Measurements from ENCODE around the gene PLA2G5.
"Not testable (repeated sequence)": the region's sequence is repeated elsewhere in the genome, so short reads cannot be mapped to it uniquely, and the experiment has no call there.

The PLA2G5 gene, protein sequence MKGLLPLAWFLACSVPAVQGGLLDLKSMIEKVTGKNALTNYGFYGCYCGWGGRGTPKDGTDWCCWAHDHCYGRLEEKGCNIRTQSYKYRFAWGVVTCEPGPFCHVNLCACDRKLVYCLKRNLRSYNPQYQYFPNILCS

GRCh38 chr1:20069874-20070273 is at the start of gene PLA2G5:
PLA2G5 (plus strand) TSS chr1:20070194; CDS start chr1:20084831, 14,637 bp downstream.
- no peak for DNase-seq (ENCODE audit: low read depth)

DNA sequence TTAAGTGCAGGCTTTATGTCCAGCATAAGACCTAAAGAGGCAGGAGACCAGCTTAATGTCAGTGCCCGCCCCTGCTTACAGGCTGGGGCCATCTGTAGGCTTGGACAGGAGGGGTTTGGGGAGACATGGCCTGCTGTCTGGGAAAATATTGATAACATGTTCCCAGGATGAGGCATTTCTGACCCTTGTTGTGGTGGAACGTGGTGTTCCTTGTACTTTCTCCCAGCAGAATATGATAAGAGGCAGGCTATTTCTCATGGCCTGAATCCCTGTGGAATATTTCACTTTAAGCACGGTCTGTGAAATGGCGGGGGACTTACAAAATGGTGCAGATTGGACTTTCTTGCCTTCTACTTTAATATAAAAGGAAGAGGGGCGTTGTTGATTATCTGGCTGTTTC is 41.9 kb upstream of the PLA2G5 start:
- DNase-seq (ENCODE audit: low read depth): no peak

DNA sequence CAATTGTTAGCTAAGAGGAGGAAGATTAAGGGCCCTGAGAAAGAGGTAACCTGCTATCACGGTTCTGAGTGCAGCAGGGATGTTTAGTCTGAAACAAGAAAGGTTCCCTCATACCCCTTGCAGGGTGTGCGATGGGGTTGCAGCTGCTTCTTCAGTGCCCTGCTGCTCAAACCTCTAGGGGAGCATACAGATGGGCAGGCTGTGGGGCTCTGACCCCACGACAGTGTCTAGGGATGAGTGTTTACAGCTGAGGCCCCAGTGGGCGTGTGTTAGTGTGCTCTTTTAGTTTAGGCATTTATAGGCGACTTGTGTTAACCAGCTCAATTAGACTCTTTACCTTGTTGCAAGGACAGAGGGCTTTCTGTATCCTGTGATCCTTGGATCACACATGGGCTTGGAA is 41.3 kb upstream of the PLA2G5 start:
- no peak for DNase-seq (ENCODE audit: low read depth)

- no peak for DNase-seq (ENCODE audit: low read depth)
Measured at GRCh38 chr1:20029178-20029912, 40.6 kb upstream of the PLA2G5 start.

- DNase-seq (ENCODE audit: low read depth): not testable (repeated sequence)
Measured at GRCh38 chr1:20030436-20031151, 39.4 kb upstream of the PLA2G5 start.

DNA sequence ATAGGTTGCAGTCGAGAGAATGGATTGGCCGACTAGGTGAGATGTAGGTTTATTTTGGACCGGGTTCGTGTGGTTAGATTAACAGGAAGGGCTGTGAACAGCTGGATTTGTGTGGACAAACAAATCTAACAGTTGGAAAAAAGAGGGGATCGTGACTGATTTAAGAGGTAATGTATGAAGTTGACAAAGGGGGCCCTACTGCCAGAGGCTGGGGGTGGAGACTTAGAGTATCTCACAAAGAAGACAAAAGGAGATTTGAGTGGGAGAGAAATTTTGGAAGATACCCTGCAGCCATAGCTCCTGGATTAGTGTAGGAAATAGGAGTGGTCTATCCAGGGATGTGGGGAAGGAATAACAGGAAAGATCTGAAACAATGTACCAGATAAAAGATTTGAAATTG is 38.8 kb upstream of the PLA2G5 start:
- DNase-seq (ENCODE audit: low read depth): no peak

DNA sequence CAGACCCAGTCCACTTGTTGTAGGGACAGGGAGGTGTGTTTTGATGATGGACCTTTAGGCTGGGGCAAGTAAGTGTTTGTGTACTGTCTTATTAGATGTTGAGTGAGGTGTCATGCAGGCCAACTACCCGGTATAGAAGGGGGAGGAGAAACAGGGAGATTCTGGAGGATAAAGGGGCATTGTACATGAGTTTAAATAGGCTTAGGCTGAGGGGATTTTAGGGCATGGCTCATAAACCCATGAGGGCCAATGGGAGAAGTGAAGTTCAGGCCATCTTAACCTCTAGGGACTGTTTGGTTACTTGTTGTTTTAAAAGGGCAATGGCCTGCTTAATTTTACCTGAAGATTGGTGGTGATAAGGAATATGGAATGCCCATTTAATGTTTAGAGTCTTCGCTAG is 38.2 kb upstream of the PLA2G5 start:
- no peak for DNase-seq (ENCODE audit: low read depth)

DNA sequence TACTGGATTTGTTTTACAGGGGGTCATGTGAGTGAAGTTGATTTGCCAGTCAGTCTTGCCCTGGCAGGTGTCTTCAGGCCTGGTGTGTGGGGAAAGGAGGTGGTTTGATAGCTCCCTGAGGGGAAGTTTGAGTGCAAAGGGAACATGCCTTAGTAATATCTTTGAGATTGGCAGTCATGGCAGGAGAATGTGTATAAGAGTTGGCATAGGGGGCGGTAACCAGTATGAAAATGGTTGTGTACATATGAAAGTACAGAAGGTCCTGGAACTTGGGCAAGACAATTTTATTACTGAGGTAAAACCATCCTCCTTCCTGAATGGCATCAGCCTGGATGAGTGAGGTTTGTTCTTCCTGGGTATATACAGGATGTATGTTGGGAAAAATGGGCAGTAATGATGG is 37.6 kb upstream of the PLA2G5 start:
- no peak for DNase-seq (ENCODE audit: low read depth)

GRCh38 chr1:20033420-20033819 is 36.6 kb upstream of the PLA2G5 start:
- no peak for DNase-seq (ENCODE audit: low read depth)

- no peak for DNase-seq (ENCODE audit: low read depth)
Measured at GRCh38 chr1:20035114-20035513, 34.9 kb upstream of the PLA2G5 start.

- no peak for DNase-seq (ENCODE audit: low read depth)
Measured at GRCh38 chr1:20037877-20038276, 32.1 kb upstream of the PLA2G5 start.

DNA sequence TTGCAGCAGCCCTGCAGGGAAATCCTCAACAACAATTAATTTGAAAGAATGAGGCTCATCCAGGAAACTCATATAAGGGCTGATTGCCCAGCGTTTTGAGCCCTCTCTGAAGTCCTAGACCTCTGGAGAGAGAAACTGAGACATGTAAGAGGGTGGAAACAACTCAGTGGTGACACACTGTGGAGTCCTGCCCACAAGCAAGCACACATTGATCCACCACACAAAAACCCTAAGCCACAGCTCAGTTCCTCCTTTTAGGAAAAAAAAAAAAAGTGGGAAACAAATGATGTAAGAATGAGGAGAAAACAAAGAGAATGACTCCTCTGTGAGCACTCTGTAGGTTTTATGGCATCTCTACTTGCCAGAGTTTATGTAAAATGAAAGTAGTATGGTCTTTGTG is 22.9 kb upstream of the PLA2G5 start:
- no peak for DNase-seq (ENCODE audit: low read depth)

DNA sequence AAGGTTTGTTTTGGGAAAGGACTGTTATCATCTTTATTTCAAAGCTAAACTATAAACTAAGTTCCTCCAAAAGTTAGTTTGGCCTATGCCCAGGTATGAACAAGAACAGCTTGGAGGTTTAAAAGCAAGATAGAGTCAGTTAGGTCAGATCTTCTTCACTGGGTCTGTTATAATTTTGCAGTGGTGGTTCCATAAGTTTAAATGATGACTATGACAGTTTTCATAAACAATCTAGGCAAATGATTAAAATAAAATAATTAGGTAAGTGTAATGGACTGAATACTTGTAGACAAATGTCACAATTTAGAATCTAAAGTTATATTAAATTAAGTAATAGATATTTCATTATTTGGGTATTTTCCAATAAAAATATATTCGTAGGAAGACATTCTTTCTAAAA is 21.4 kb upstream of the PLA2G5 start:
- DNase-seq (ENCODE audit: low read depth): no peak

DNA sequence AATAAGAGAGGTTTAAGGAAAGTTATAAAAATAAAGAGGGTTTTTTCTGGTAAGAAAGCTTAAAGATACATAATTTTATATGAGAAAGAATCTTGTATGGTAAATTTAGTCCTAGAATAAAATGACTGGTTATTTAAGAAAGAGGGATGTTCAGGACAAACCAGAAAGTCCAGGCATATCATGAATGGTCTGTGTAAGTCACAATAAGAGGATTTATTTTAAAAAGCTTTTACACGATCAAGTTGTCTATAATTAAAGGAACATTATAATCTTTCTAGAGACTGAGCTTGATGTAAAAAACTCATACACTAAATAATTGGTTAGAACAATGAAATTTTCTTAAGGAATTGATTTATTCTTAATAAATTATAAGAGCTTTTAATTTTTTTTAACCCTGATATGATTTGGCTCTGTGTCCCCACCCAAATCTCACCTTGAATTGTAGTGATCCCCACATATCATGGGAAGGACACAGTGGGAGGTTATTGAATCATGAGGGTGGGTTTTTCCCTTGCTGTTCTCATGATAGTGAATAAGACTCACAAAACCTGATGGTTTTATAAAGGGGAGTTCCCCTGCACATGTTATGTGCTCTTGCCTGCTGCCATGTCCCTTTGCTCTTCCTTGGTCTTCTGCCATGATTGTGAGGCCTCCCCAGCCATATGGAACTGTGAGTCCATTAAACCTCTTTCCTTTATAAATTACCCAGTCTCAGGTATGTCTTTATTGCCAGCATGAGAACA is 20.8 kb upstream of the PLA2G5 start:
- DNase-seq (ENCODE audit: low read depth): not testable (repeated sequence)

GRCh38 chr1:20051218-20051829 is 18.7 kb upstream of the PLA2G5 start:
- no peak for DNase-seq (ENCODE audit: low read depth)

DNA sequence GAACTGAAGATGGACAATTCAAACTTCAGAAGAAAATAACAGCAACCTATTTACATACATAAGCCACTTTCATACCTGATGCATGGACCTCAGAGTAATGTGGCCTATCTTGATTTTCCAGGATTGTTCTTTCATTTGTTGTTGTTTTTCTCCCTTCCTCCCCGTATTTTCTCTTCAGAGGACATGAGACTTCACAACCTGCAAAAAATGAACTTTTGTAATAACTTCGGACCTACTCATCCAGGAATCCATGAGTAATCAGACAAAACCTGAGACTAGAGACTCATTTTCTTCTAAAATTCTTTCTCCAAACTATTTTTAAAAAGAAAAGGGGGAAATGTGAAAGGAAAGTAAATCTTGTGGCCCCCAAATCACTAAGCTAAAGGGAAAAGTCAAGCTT is 17.6 kb upstream of the PLA2G5 start:
- no peak for DNase-seq (ENCODE audit: low read depth)

DNA sequence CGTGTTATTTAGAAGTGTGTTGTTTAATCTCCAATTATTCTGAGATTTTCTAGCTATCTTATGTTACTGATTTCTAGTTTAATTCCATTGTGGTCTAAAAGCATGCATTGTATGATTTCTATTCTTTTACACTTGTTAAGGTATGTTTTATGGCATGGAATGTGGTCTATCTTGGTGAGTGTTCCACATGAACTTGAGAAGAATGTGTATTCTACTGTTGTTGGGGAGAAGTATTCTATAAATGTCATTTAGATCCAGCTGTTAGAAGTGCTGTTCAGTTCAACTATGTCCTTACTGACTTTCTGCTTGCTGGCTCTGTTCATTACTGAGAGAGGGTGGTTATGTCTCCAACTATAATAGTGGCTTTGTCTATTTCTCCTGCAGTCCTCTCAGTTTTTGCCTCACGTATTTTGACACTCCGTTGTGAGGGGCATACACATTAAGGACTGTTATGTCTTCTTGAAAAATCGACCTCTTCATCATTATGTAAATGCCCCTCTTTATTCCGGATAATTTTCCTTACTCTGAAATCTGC is 12.0 kb upstream of the PLA2G5 start:
- no peak for DNase-seq (ENCODE audit: low read depth)

- DNase-seq (ENCODE audit: low read depth): peak; percentile 4
Measured at GRCh38 chr1:20058531-20058930, 11.5 kb upstream of the PLA2G5 start.

- DNase-seq (ENCODE audit: low read depth): no peak
Measured at GRCh38 chr1:20059847-20060246, 10.1 kb upstream of the PLA2G5 start.

DNA sequence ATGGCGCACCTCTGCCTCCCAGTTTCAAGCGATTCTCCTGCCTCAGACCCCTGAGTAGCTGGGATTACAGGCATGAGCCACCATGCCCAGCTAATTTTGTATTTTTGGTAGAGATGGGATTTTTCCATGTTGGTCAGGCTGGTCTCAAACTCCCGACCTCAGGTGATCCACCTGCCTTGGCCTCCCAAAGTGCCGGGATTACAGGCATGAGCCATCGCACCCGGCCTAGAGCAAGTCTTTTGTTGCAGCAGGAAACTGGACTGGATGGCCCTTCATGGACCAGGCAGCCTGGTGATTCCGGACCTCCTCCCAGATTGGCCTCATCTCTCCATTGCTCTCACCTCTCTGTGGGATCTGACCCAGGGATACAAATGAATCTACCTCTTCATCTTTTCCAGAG is 9.2 kb upstream of the PLA2G5 start:
- DNase-seq (ENCODE audit: low read depth): not testable (repeated sequence)

DNA sequence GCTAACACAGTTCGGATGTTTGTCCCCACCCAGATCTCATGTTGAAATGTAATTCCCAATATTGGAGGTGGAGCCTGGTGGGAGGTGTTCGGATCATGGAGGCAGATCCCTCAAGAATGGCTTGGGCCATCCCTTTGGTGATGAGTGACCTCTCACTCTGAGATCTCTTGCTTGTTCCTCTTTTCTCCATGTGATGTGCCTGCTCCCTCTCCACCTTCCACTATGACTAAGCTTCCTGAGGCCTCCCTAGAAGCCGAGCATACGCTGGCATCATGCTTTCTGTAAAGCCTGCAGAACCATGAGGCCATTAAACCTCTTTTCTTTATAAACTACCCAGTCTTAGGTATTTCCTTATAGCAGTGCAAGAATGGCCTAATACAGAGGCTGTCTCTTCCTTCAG is 8.1 kb upstream of the PLA2G5 start:
- DNase-seq (ENCODE audit: low read depth): no peak

- DNase-seq (ENCODE audit: low read depth): no peak
Measured at GRCh38 chr1:20063861-20064292, 6.1 kb upstream of the PLA2G5 start.

Measured in stimulated activated CD8-positive, alpha-beta memory T cell treated with anti-CD3 and anti-CD28 coated beads, Interleukin-7, amount 100 ng/mL, for 24 hours (primary cell).